GM23338 (cell line): ENCODE measurements around the gene C1orf185. TPM values are rescaled to one million over a fixed set of nuclear protein-coding genes. Genes with fewer than 3 reads are reported as not detected.
"Not testable (repeated sequence)": the region's sequence is repeated elsewhere in the genome, so short reads cannot be mapped to it uniquely, and the experiment has no call there.

Experiments
- ATAC-seq: fragments of 200-7000 bp; cut with Tn5 transposase; 3 replicates; pipeline ENCODE4 v1.9.1; 2020
- DNase-seq: peaks from one replicate; pipeline ENCODE4 v3.0.0-alpha.2; 2015; ENCODE audit warnings: low spot score
- H2AFZ ChIP-seq: fragments of 200-600 bp; sonication (generic); 2 replicates; pipeline ENCODE4 v1.8.0; 2016; ENCODE audit warnings: antibody characterized with exemption, mild to moderate bottlenecking, moderate library complexity
- H3F3A ChIP-seq: fragments of 200-600 bp; sonication (generic); replicated peaks from 2 replicates; pipeline ENCODE4 v1.8.0; 2017; ENCODE audit warnings: antibody characterized with exemption, mixed run types, low read depth
- H3K27ac ChIP-seq: fragments of 200-600 bp; sonication (generic); 2 replicates; pipeline ENCODE4 v1.6.1; 2016; ENCODE audit warnings: low read depth
- H3K27me3 ChIP-seq: fragments of 200-600 bp; sonication (generic); 2 replicates; pipeline ENCODE4 v1.8.0; 2016; ENCODE audit warnings: mild to moderate bottlenecking, mixed run types, moderate library complexity; ENCODE audit not compliant: insufficient read depth
- H3K36me3 ChIP-seq: fragments of 200-600 bp; sonication (generic); 2 replicates; pipeline ENCODE4 v1.8.0; 2016; ENCODE audit warnings: mild to moderate bottlenecking; ENCODE audit not compliant: insufficient read depth
- H3K4me1 ChIP-seq: fragments of 200-600 bp; sonication (generic); 2 replicates; pipeline ENCODE4 v1.8.0; 2016; ENCODE audit warnings: mild to moderate bottlenecking, moderate library complexity; ENCODE audit not compliant: insufficient read depth
- H3K4me2 ChIP-seq: fragments of 200-600 bp; sonication (generic); 2 replicates; pipeline ENCODE4 v1.7.1; 2017; ENCODE audit warnings: mixed run types
- H3K4me3 ChIP-seq: fragments of 200-600 bp; sonication (generic); 2 replicates; pipeline ENCODE4 v1.6.1; 2016; ENCODE audit warnings: mixed run types
- H3K79me2 ChIP-seq: fragments of 200-600 bp; sonication (generic); replicated peaks from 2 replicates; pipeline ENCODE4 v1.8.0; 2017; ENCODE audit warnings: mild to moderate bottlenecking; ENCODE audit not compliant: insufficient read depth
- H3K9me2 ChIP-seq: fragments of 200-600 bp; sonication (generic); 2 replicates; pipeline ENCODE4 v1.8.0; 2017; ENCODE audit not compliant: insufficient read depth
- H4K20me1 ChIP-seq: fragments of 200-600 bp; sonication (generic); replicated peaks from 2 replicates; pipeline ENCODE4 v1.8.0; 2017; ENCODE audit warnings: mild to moderate bottlenecking; ENCODE audit not compliant: insufficient read depth
- H3K27ac Mint-ChIP-seq: 2 replicates; pipeline ENCODE4 v1.8.0; 2020; ENCODE audit warnings: inconsistent platforms, mild to moderate bottlenecking, moderate library complexity, mixed read lengths
- H3K27me3 Mint-ChIP-seq: 3 replicates; pipeline ENCODE4 v1.8.0; 2022; ENCODE audit warnings: low read depth, mild to moderate bottlenecking, moderate library complexity, mixed read lengths, inconsistent platforms; ENCODE audit not compliant: insufficient read depth, poor library complexity
- H3K36me3 Mint-ChIP-seq: 3 replicates; pipeline ENCODE4 v1.8.0; 2021; ENCODE audit warnings: low read depth, mild to moderate bottlenecking, inconsistent platforms, moderate library complexity, mixed read lengths
- H3K4me1 Mint-ChIP-seq: 3 replicates; pipeline ENCODE4 v1.8.0; 2020; ENCODE audit warnings: mild to moderate bottlenecking, inconsistent platforms, mixed read lengths
- H3K4me3 Mint-ChIP-seq: 3 replicates; pipeline ENCODE4 v1.8.0; 2021; ENCODE audit warnings: moderate library complexity, mild to moderate bottlenecking, inconsistent platforms, mixed read lengths
- H3K9me3 Mint-ChIP-seq: 3 replicates; pipeline ENCODE4 v1.8.0; 2020; ENCODE audit warnings: moderate library complexity, mild to moderate bottlenecking, inconsistent platforms, mixed read lengths
- CREB1 ChIP-seq: fragments of 250-450 bp; sonication (Bioruptor Pico); IDR thresholded peaks from 2 replicates; pipeline ENCODE4 v1.5.0; 2020; ENCODE audit warnings: low read depth, mild to moderate bottlenecking, moderate library complexity
- ETS1 ChIP-seq: IDR thresholded peaks from 2 replicates; pipeline ENCODE4 v1.6.1; 2016; ENCODE audit warnings: antibody characterized with exemption
- EZH2 ChIP-seq: fragments of 200-600 bp; sonication (generic); IDR thresholded peaks from one replicate; pipeline ENCODE4 v1.8.0; 2017; ENCODE audit warnings: antibody characterized with exemption, mild to moderate bottlenecking, low read depth; ENCODE audit not compliant: unreplicated experiment
- EZH2phosphoT487 ChIP-seq: fragments of 200-600 bp; sonication (generic); IDR thresholded peaks from one replicate; pipeline ENCODE4 v1.8.1; 2018; ENCODE audit warnings: antibody characterized with exemption; ENCODE audit not compliant: unreplicated experiment
- JUNB ChIP-seq: IDR thresholded peaks from one replicate; pipeline ENCODE4 v1.6.1; 2016; ENCODE audit warnings: antibody characterized with exemption; ENCODE audit not compliant: unreplicated experiment
- NANOG ChIP-seq: IDR thresholded peaks from 2 replicates; pipeline ENCODE4 v1.6.1; 2016; ENCODE audit warnings: antibody characterized with exemption, borderline replicate concordance
- POLR2AphosphoS5 ChIP-seq: IDR thresholded peaks from 2 replicates; pipeline ENCODE4 v1.6.1; 2016; ENCODE audit warnings: antibody characterized with exemption, low read depth
- REST ChIP-seq: IDR thresholded peaks from one replicate; pipeline ENCODE4 v1.6.1; 2018; ENCODE audit warnings: antibody characterized with exemption; ENCODE audit not compliant: unreplicated experiment
- ZNF462 ChIP-seq: fragments of 250-450 bp; sonication (Bioruptor Pico); IDR thresholded peaks from 2 replicates; pipeline ENCODE4 v1.5.0; 2020; ENCODE audit warnings: mild to moderate bottlenecking, moderate library complexity
- polyA plus RNA-seq: library from polyadenylated mRNA; unstranded; fragments of >200 nt; fragmentation: Nextera tagmentation; extraction: Ambion mirVana; gene quantifications from 2 replicates; pipeline ENCODE4 v1.2.1, GENCODE V29; 2016
- total RNA-seq: library from RNA; depleted of rRNA; stranded (reverse); fragments of >200 nt; shearing (Covaris generic); gene quantifications from 2 replicates; pipeline ENCODE4 v1.2.3, GENCODE V29; 2014

Gene C1orf185
- total and polyA plus RNA-seq, 2 experiments from 2014 or later = not detected

GRCh38 chr1:51175278-51175677 lies 73.2 kb downstream of the C1orf185 start:
- ATAC-seq (no peak), DNase-seq (no peak)
- Mint-ChIP-seq H3K4me3 (no peak overlapping the region), H3K4me1 (no peaks in the 10 kb centered on the region), H3K36me3 (no peaks in the 10 kb centered on the region), H3K27ac (no peak overlapping the region), H3K27me3 (no peaks in the 10 kb centered on the region), H3K9me3 (no peaks in the 10 kb centered on the region; the same call in 2 of the 3 replicates)
- Histone ChIP-seq H3F3A (no peaks in the 10 kb centered on the region), H3K27me3 (no peaks in the 10 kb centered on the region), H3K4me1 (no peaks in the 10 kb centered on the region), H2AFZ (peak overlapping the region; percentile 59; the same call in 1 of the 2 replicates), H3K27ac (no peak overlapping the region), H3K4me3 (no peak overlapping the region), H3K36me3 (no peaks in the 10 kb centered on the region), H3K4me2 (no peak overlapping the region), H3K79me2 (no peaks in the 10 kb centered on the region), H3K9me2 (no peaks in the 10 kb centered on the region), H4K20me1 (no peaks in the 10 kb centered on the region)
- no peak for TF ChIP-seq REST
- no peak for TF ChIP-seq JUNB
- TF ChIP-seq EZH2phosphoT487 = no peak
- no peak for TF ChIP-seq ZNF462 (CRISPR knock-in tag)
- TF ChIP-seq EZH2 = no peak
- TF ChIP-seq POLR2AphosphoS5 = no peak
- TF ChIP-seq CREB1 (CRISPR knock-in tag) = no peak
- no peak for TF ChIP-seq NANOG
- no peak for TF ChIP-seq ETS1

GRCh38 chr1:51177988-51178387 lies 76.0 kb downstream of the C1orf185 start:
- H3K27ac Mint-ChIP-seq, H3K36me3 Mint-ChIP-seq, H3K36me3 ChIP-seq, H3K27ac ChIP-seq, H3F3A ChIP-seq, H4K20me1 ChIP-seq, H3K9me2 ChIP-seq, H3K4me3 Mint-ChIP-seq, ATAC-seq, H3K4me3 ChIP-seq, H2AFZ ChIP-seq, H3K4me1 ChIP-seq, H3K79me2 ChIP-seq, H3K27me3 ChIP-seq, H3K27me3 Mint-ChIP-seq, H3K4me2 ChIP-seq, H3K4me1 Mint-ChIP-seq, H3K9me3 Mint-ChIP-seq, DNase-seq: not testable (repeated sequence)
